HCT116 (cell line): Measurements from ENCODE around the gene STK32C. TPM values are rescaled to one million over a fixed set of nuclear protein-coding genes. Genes with fewer than 3 reads are reported as not detected.

Experiments used
- ATAC-seq: fragments of 200-7000 bp; cut with Tn5 transposase; 2 replicates; pipeline ENCODE4 v1.9.1; 2020; ENCODE audit warnings: mild to moderate bottlenecking, moderate library complexity
- BruUV-seq: library from RNA; stranded (reverse); fragments of 400-500 nt; replicated peaks from 2 replicates; lab custom pipeline; 2021; lab: Mats Ljungman, UMichigan
- CTCF ChIA-PET: fragments of 300-600 bp; sonication (Branson Sonifier 250); formaldehyde crosslinking; loops from one replicate; lab custom pipeline; 2021; ENCODE audit warnings: antibody characterized with exemption; lab: Charles Lee
- POLR2A ChIA-PET: fragments of 300-600, 350-600 bp; sonication (Branson Sonifier 250); formaldehyde crosslinking; loops from one replicate; lab custom pipeline; 2021; ENCODE audit warnings: antibody characterized with exemption; lab: Charles Lee
- RAD21 ChIA-PET, 2 experiments: fragments of 300-600 bp; sonication (Branson Sonifier 250); formaldehyde crosslinking; loops; one replicate each; lab custom pipeline; 2023; ENCODE audit warnings: low total read pairs in 2 of 2; ENCODE audit not compliant: uncharacterized antibody in 2 of 2, unreplicated experiment in 2 of 2, low non-redundant PET in 1 of 2; lab: Charles Lee
- DNase-seq: peaks from one replicate; pipeline ENCODE4 v3.0.0-alpha.2; 2010; ENCODE audit warnings: low read depth, low spot score
- H2AFZ ChIP-seq: fragments of 200-600 bp; shearing (Covaris generic), sonication (generic); 2 replicates; pipeline ENCODE4 v1.6.1; 2017; ENCODE audit warnings: low read depth, mixed run types, mixed read lengths, antibody characterized with exemption, low read length; ENCODE audit not compliant: poor library complexity, severe bottlenecking
- H3K27ac ChIP-seq: 2 replicates; pipeline ENCODE4 v1.5.1; 2012; ENCODE audit warnings: low read depth, low read length
- H3K27me3 ChIP-seq: fragments of 200-600 bp; sonication (generic); 2 replicates; pipeline ENCODE4 v1.6.1; 2016; ENCODE audit warnings: mixed run types, low read length, mixed read lengths; ENCODE audit not compliant: insufficient read depth
- H3K36me3 ChIP-seq, 2 experiments: fragments of 200-500 bp in 1 of 2; fragments of 200-600 bp in 1 of 2; sonication (Bioruptor generic) in 1 of 2; sonication (generic) in 1 of 2; 2 replicates each; pipeline versions ENCODE4 v1.5.1 to v1.6.1; 2014 to 2016; ENCODE audit warnings: low read length in 2 of 2, inconsistent platforms in 1 of 2, mixed read lengths in 1 of 2, mixed run types in 1 of 2; ENCODE audit not compliant: insufficient read depth in 2 of 2, control insufficient read depth in 1 of 2
- H3K4me1 ChIP-seq, 2 experiments: fragments of 200-600 bp in 1 of 2; sonication (generic) in 1 of 2; 2 replicates each; pipeline versions ENCODE4 v1.5.1 to v1.6.1; 2012 to 2017; ENCODE audit warnings: low read length in 2 of 2, inconsistent platforms in 1 of 2, mild to moderate bottlenecking in 1 of 2, mixed read lengths in 1 of 2, mixed run types in 1 of 2, moderate library complexity in 1 of 2; ENCODE audit not compliant: insufficient read depth in 2 of 2, control insufficient read depth in 1 of 2
- H3K4me2 ChIP-seq: fragments of 200-600 bp; sonication (generic); 2 replicates; pipeline ENCODE4 v1.6.1; 2017; ENCODE audit warnings: mixed run types, low read length, mixed read lengths
- H3K4me3 ChIP-seq, 2 experiments: fragments of 200-600 bp in 1 of 2; sonication (generic) in 1 of 2; replicated peaks in 1 of 2; 2 replicates each; pipeline ENCODE4 v1.5.1; 2011 to 2016; ENCODE audit warnings: low read length in 2 of 2, control low read depth in 1 of 2, low read depth in 1 of 2, mild to moderate bottlenecking in 1 of 2, mixed read lengths in 1 of 2, mixed run types in 1 of 2
- H3K79me2 ChIP-seq: fragments of 200-600 bp; sonication (generic); 2 replicates; pipeline ENCODE4 v1.6.1; 2017; ENCODE audit warnings: mild to moderate bottlenecking, mixed run types, low read length, moderate library complexity, mixed read lengths; ENCODE audit not compliant: insufficient read depth
- H3K9ac ChIP-seq: fragments of 200-600 bp; sonication (generic); 2 replicates; pipeline ENCODE4 v1.6.1; 2016; ENCODE audit warnings: low read length, mixed read lengths
- H3K9me2 ChIP-seq: fragments of 200-600 bp; sonication (generic), shearing (Covaris generic); 2 replicates; pipeline ENCODE4 v1.6.1; 2017; ENCODE audit warnings: mixed run types, mild to moderate bottlenecking, moderate library complexity; ENCODE audit not compliant: insufficient read depth
- H3K9me3 ChIP-seq, 2 experiments: fragments of 200-500 bp in 1 of 2; fragments of 200-600 bp in 1 of 2; sonication (Bioruptor generic) in 1 of 2; sonication (generic) in 1 of 2; 2 replicates each; pipeline ENCODE4 v1.6.1; 2014 to 2017; ENCODE audit warnings: low read length in 2 of 2, mixed read lengths in 2 of 2, inconsistent platforms in 1 of 2, low read depth in 1 of 2, mild to moderate bottlenecking in 1 of 2, mixed run types in 1 of 2, moderate library complexity in 1 of 2; ENCODE audit not compliant: control insufficient read depth in 1 of 2, insufficient read depth in 1 of 2
- H4K20me1 ChIP-seq: fragments of 200-600 bp; sonication (generic), shearing (Covaris generic); 2 replicates; pipeline ENCODE4 v1.6.1; 2017; ENCODE audit warnings: mixed run types, mild to moderate bottlenecking, moderate library complexity; ENCODE audit not compliant: insufficient read depth
- CEBPB ChIP-seq: IDR thresholded peaks from 2 replicates; pipeline ENCODE4 v1.6.1; 2012; ENCODE audit warnings: low read depth
- EGR1 ChIP-seq: IDR thresholded peaks from 2 replicates; pipeline ENCODE4 v1.6.1; 2012; ENCODE audit warnings: low read depth
- ELF1 ChIP-seq: IDR thresholded peaks from 2 replicates; pipeline ENCODE4 v1.6.1; 2012; ENCODE audit warnings: low read depth, borderline replicate concordance
- EZH2 ChIP-seq: fragments of 200-600 bp; sonication (generic); IDR thresholded peaks from 2 replicates; pipeline ENCODE4 v1.6.1; 2017; ENCODE audit warnings: antibody characterized with exemption, mixed run types
- EZH2phosphoT487 ChIP-seq: fragments of 200-600 bp; IDR thresholded peaks from 2 replicates; pipeline ENCODE4 v1.6.1; 2018; ENCODE audit warnings: antibody characterized with exemption, borderline replicate concordance
- FOSL1 ChIP-seq: IDR thresholded peaks from 2 replicates; pipeline ENCODE4 v1.6.1; 2012; ENCODE audit warnings: low read depth
- JUND ChIP-seq: IDR thresholded peaks from 2 replicates; pipeline ENCODE4 v1.6.1; 2012
- POLR2A ChIP-seq: IDR thresholded peaks from 2 replicates; pipeline ENCODE4 v1.7.0; 2011; ENCODE audit warnings: borderline replicate concordance; ENCODE audit not compliant: insufficient read depth, insufficient read length; ENCODE audit errors: extremely low read depth
- POLR2AphosphoS5 ChIP-seq: IDR thresholded peaks from 2 replicates; pipeline ENCODE4 v1.6.1; 2011; ENCODE audit warnings: mild to moderate bottlenecking, low read depth, low read length, moderate library complexity
- SIN3A ChIP-seq: IDR thresholded peaks from 2 replicates; pipeline ENCODE4 v1.6.1; 2012; ENCODE audit warnings: low read depth
- SP1 ChIP-seq: IDR thresholded peaks from 2 replicates; pipeline ENCODE4 v1.6.1; 2012; ENCODE audit warnings: low read depth
- TCF7L2 ChIP-seq: IDR thresholded peaks from 2 replicates; pipeline ENCODE4 v1.7.0; 2011; ENCODE audit warnings: borderline replicate concordance, inconsistent platforms; ENCODE audit not compliant: insufficient read depth, insufficient read length; ENCODE audit errors: extremely low read depth
- YY1 ChIP-seq: IDR thresholded peaks from 2 replicates; pipeline ENCODE4 v1.6.1; 2011; ENCODE audit warnings: low read length, low read depth, moderate library complexity, mild to moderate bottlenecking; ENCODE audit not compliant: insufficient replicate concordance; ENCODE audit errors: extremely low read depth
- ZFX ChIP-seq: fragments of 450-650 bp; IDR thresholded peaks from 2 replicates; pipeline ENCODE4 v1.6.1; 2017
- ZNF274 ChIP-seq: fragments of 200-500 bp; sonication (Bioruptor generic); IDR thresholded peaks from 2 replicates; pipeline ENCODE4 v1.6.1; 2014; ENCODE audit warnings: mild to moderate bottlenecking, low read depth, low read length, inconsistent platforms
- intact Hi-C: fragments of 100-400 bp; cut with micrococcal nuclease; formaldehyde crosslinking; loops from 2 replicates; pipeline ENCODE4 v1.10.0; 2022
- total RNA-seq: library from RNA; stranded (reverse); gene quantifications from one replicate; pipeline ENCODE4 v1.2.1, GENCODE V29; 2021; ENCODE audit not compliant: unreplicated experiment
- TF ChIP-seq, protein P1 (sequence below), 3 experiments: fragments of 200-600 bp in 1 of 3; sonication (generic) in 1 of 3; IDR thresholded peaks in 2 of 3; conservative IDR thresholded peaks in 1 of 3; 2 replicates each; pipeline ENCODE4 v1.5.1; 2012 to 2017; ENCODE audit warnings: low read depth in 2 of 3, low read length in 2 of 3, antibody characterized with exemption in 1 of 3, borderline replicate concordance in 1 of 3, control low read depth in 1 of 3, mild to moderate bottlenecking in 1 of 3, mixed read lengths in 1 of 3, mixed run types in 1 of 3, moderate library complexity in 1 of 3; ENCODE audit not compliant: insufficient read depth in 1 of 3
- TF ChIP-seq, protein P2 (sequence below): IDR thresholded peaks from 2 replicates; pipeline ENCODE4 v1.6.1; 2012
- TF ChIP-seq, protein P3 (sequence below): IDR thresholded peaks from 2 replicates; pipeline ENCODE4 v1.6.1; 2012

Gene STK32C
- total RNA-seq, 1 experiment from 2014 or later, result 29.7 TPM

DNA sequence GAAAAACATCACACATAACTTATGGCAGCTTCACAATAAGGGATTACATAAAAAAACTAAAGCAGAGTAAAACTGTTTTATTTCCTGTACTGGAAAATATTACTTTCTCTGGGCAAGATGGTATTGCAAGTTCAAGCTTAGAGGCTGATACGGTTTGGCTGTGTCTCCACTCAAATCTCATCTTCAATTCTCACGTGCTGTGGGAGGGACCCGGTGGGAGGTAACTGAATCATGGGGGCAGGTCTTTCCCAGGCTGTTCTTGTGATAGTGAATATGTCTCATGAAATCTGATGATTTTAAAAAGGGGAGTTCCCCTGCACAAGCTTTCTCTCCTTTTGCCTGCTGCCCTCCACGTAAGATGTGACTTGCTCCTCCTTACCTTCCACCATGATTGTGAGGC is 19.2 kb upstream of the STK32C start:
- Histone ChIP-seq H3K9me3 (no peaks in the 10 kb centered on the region), H3K9me2 (no peaks in the 10 kb centered on the region), H3K4me2 (no peak overlapping the region), H3K36me3 (no peaks in the 10 kb centered on the region), H2AFZ (no peak overlapping the region), H4K20me1 (no peaks in the 10 kb centered on the region), H3K4me3 (no peak overlapping the region), H3K79me2 (peaks cover 33% of the 10 kb centered on the region), H3K27ac (no peak overlapping the region), H3K4me1 (peaks cover 6 to 23% of the 10 kb centered on the region in 2 experiments; a peak in 1 of 4 replicates), H3K9ac (no peak overlapping the region), H3K27me3 (no peaks in the 10 kb centered on the region)
- DNase-seq, result no peak
- intact Hi-C loops, result no loop called here
- ChIA-PET CTCF (no interaction called here), RAD21 (no interaction called here), POLR2A (no interaction called here)
- no peak for ATAC-seq
- no peak for TF ChIP-seq CEBPB
- no peak for TF ChIP-seq EZH2
- TF ChIP-seq YY1, result no peak
- no peak for TF ChIP-seq TCF7L2
- no TSS peak for BruUV-seq

DNA sequence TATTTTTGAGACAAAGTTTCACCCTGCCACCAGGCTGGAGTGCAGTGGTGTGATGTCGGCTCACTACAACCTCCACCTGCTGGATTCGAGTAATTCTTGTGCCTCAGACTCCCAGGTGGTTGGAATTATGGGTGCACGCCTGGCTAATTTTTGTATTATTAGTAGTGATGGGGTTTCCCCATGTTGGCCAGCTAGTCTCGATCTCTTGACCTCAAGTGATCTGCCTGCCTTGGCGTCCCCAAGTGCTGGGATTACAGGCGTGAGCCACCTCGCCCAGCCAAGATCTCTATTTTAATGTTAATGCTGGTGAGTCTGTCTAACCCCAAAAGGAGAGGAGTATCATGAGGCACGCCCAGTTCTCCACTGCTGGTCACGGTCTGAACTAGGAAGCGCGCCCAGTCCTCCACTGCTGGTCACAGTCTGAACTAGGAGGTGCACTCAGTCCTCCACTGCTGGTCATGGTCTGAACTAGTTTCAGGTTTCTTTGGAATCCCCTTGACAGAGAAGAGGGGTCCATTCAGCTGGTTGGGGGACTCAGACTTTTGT is 18.7 kb upstream of the STK32C start:
- DNase-seq, result no peak
- H3K9ac ChIP-seq, result no peak overlapping the region
- no TSS peak for BruUV-seq
- TF ChIP-seq, protein P1, sequence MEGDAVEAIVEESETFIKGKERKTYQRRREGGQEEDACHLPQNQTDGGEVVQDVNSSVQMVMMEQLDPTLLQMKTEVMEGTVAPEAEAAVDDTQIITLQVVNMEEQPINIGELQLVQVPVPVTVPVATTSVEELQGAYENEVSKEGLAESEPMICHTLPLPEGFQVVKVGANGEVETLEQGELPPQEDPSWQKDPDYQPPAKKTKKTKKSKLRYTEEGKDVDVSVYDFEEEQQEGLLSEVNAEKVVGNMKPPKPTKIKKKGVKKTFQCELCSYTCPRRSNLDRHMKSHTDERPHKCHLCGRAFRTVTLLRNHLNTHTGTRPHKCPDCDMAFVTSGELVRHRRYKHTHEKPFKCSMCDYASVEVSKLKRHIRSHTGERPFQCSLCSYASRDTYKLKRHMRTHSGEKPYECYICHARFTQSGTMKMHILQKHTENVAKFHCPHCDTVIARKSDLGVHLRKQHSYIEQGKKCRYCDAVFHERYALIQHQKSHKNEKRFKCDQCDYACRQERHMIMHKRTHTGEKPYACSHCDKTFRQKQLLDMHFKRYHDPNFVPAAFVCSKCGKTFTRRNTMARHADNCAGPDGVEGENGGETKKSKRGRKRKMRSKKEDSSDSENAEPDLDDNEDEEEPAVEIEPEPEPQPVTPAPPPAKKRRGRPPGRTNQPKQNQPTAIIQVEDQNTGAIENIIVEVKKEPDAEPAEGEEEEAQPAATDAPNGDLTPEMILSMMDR (IDR thresholded peaks at IDR 0.05 in 2 of 3, conservative IDR thresholded peaks at IDR 0.05 in 1 of 3; ENCODE audit: borderline replicate concordance in 1 of 3, insufficient read depth in 1 of 3, low read depth in 2 of 3, low read length in 2 of 3), result no peak
- TF ChIP-seq SIN3A, result no peak
- TF ChIP-seq FOSL1, result no peak
- TF ChIP-seq POLR2A, result no peak
- no peak for TF ChIP-seq SP1
- TF ChIP-seq EZH2phosphoT487, result no peak
- no peak for TF ChIP-seq YY1
- TF ChIP-seq ELF1, result no peak
- no peak for TF ChIP-seq ZNF274
- TF ChIP-seq JUND, result no peak
- TF ChIP-seq CEBPB, result no peak
- TF ChIP-seq, protein P2, sequence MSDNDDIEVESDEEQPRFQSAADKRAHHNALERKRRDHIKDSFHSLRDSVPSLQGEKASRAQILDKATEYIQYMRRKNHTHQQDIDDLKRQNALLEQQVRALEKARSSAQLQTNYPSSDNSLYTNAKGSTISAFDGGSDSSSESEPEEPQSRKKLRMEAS, result no peak
- TF ChIP-seq ZFX, result no peak
- TF ChIP-seq, protein P3, sequence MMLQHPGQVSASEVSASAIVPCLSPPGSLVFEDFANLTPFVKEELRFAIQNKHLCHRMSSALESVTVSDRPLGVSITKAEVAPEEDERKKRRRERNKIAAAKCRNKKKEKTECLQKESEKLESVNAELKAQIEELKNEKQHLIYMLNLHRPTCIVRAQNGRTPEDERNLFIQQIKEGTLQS, result no peak
- TF ChIP-seq EGR1, result no peak
- no peak for TF ChIP-seq POLR2AphosphoS5

More for the DNA sequence above, 18.7 kb upstream of the STK32C start:
- Histone ChIP-seq H3K4me2 (no peak overlapping the region), H3K4me1 (peaks cover 6 to 23% of the 10 kb centered on the region in 2 experiments; a peak in 1 of 4 replicates), H3K9me3 (no peaks in the 10 kb centered on the region), H3K27ac (no peak overlapping the region), H3K4me3 (no peak overlapping the region), H3K36me3 (no peaks in the 10 kb centered on the region), H3K79me2 (peaks cover 32% of the 10 kb centered on the region), H3K27me3 (no peaks in the 10 kb centered on the region), H3K9me2 (no peaks in the 10 kb centered on the region), H2AFZ (no peak overlapping the region), H4K20me1 (no peaks in the 10 kb centered on the region)
- intact Hi-C loops, result no loop called here
- no peak for ATAC-seq
- POLR2A ChIA-PET, result no interaction called here
- RAD21 ChIA-PET, result no interaction called here
- CTCF ChIA-PET, result no interaction called here
